Upper lobe of right lung (tissue), 1 donor: ENCODE data around the gene SLF2. TPM values are rescaled to one million over a fixed set of nuclear protein-coding genes. Genes with fewer than 3 reads are reported as not detected.

ENCODE experiments used
- ATAC-seq: fragments of 200-7000 bp; cut with Tn5 transposase; one replicate; pipeline ENCODE4 v1.9.1; 2020; ENCODE audit warnings: mild to moderate bottlenecking, moderate library complexity
- DNase-seq: peaks from one replicate; pipeline ENCODE4 v3.0.0-alpha.2; 2020
- H3K27ac ChIP-seq: fragments of 200-600 bp; one replicate; pipeline ENCODE4 v1.8.0; 2022
- H3K27me3 ChIP-seq: fragments of 200-600 bp; one replicate; pipeline ENCODE4 v1.8.0; 2022; ENCODE audit warnings: mild to moderate bottlenecking
- H3K36me3 ChIP-seq: fragments of 200-600 bp; one replicate; pipeline ENCODE4 v1.8.0; 2022
- H3K4me1 ChIP-seq: fragments of 200-600 bp; one replicate; pipeline ENCODE4 v1.8.0; 2022
- H3K4me3 ChIP-seq: fragments of 200-600 bp; one replicate; pipeline ENCODE4 v1.8.0; 2022; ENCODE audit warnings: mild to moderate bottlenecking
- H3K9me3 ChIP-seq: fragments of 200-600 bp; one replicate; pipeline ENCODE4 v1.8.0; 2022
- CTCF ChIP-seq: fragments of 200-600 bp; IDR thresholded peaks from one replicate; pipeline ENCODE4 v1.8.0; 2022; ENCODE audit warnings: antibody characterized with exemption
- intact Hi-C: fragments of 100-400 bp; cut with DNase I; formaldehyde crosslinking; loops from one replicate; pipeline ENCODE4 v1.11.0; 2022
- total RNA-seq: library from RNA; stranded (reverse); fragmentation: NEBNext Ultra II Directional; extraction: Animal tissue kit (Norgen Biotek cat#: 25700); gene quantifications from one replicate; pipeline ENCODE4 v1.2.1, GENCODE V29; 2021
- donor health status: DM: no; HTN: yes; CAD: no; lungs with severe emphysema.

Gene SLF2
- total RNA-seq, 1 donor from 2014 or later: 32.9 TPM

- Histone ChIP-seq H3K36me3 (peaks cover 48% of the 10 kb centered on the region), H3K4me3 (no peak overlapping the region), H3K9me3 (no peaks in the 10 kb centered on the region), H3K4me1 (peaks cover 38% of the 10 kb centered on the region), H3K27me3 (no peaks in the 10 kb centered on the region), H3K27ac (peak overlapping the region; percentile 87)
- intact Hi-C loops: no loop called here
- no peak for ATAC-seq
- no peak for TF ChIP-seq CTCF
- no peak for DNase-seq
Measured at GRCh38 chr10:101002456-101002855, 89.7 kb downstream of the SLF2 start.

GRCh38 chr10:101003639-101004206 lies 91.0 kb downstream of the SLF2 start:
- no peak overlapping the region for H3K4me3 ChIP-seq
- no peak for ATAC-seq
- no peak overlapping the region for H3K27ac ChIP-seq
- TF ChIP-seq CTCF: no peak
- no peak for DNase-seq
- intact Hi-C loops: no loop called here
- H3K4me1 ChIP-seq: peaks cover 27% of the 10 kb centered on the region
- peaks cover 48% of the 10 kb centered on the region for H3K36me3 ChIP-seq
- H3K27me3 ChIP-seq: no peaks in the 10 kb centered on the region
- no peaks in the 10 kb centered on the region for H3K9me3 ChIP-seq

- Histone ChIP-seq H3K4me1 (peaks cover 21% of the 10 kb centered on the region), H3K9me3 (no peaks in the 10 kb centered on the region), H3K4me3 (no peak overlapping the region), H3K36me3 (peaks cover 48% of the 10 kb centered on the region), H3K27ac (no peak overlapping the region), H3K27me3 (no peaks in the 10 kb centered on the region)
- intact Hi-C loops: no loop called here
- ATAC-seq: no peak
- no peak for TF ChIP-seq CTCF
- no peak for DNase-seq
Measured at GRCh38 chr10:101005361-101005760, 92.6 kb downstream of the SLF2 start.

- TF ChIP-seq CTCF: no peak
- Histone ChIP-seq H3K27ac (no peak overlapping the region), H3K4me1 (peaks cover 15% of the 10 kb centered on the region), H3K4me3 (no peak overlapping the region), H3K9me3 (no peaks in the 10 kb centered on the region), H3K27me3 (no peaks in the 10 kb centered on the region), H3K36me3 (peaks cover 48% of the 10 kb centered on the region)
- DNase-seq: no peak
- intact Hi-C loops: no loop called here
- no peak for ATAC-seq
Measured at GRCh38 chr10:101005869-101006567, 93.3 kb downstream of the SLF2 start.

- Histone ChIP-seq H3K4me3 (no peak overlapping the region), H3K9me3 (no peaks in the 10 kb centered on the region), H3K27ac (no peak overlapping the region), H3K4me1 (peaks cover 10% of the 10 kb centered on the region), H3K36me3 (peaks cover 48% of the 10 kb centered on the region), H3K27me3 (no peaks in the 10 kb centered on the region)
- no peak for ATAC-seq
- intact Hi-C loops: no loop called here
- no peak for DNase-seq
- no peak for TF ChIP-seq CTCF
Measured at GRCh38 chr10:101006593-101007098, 93.9 kb downstream of the SLF2 start.
